HG03064 (cell line): ENCODE measurements around the gene DCST2.
"Not testable (repeated sequence)": the region's sequence is repeated elsewhere in the genome, so short reads cannot be mapped to it uniquely, and the experiment has no call there.

Experiments
- ATAC-seq: cut with Tn5 transposase; IDR thresholded peaks from one replicate; pipeline ENCODE4 v1.9.1; 2021; ENCODE audit warnings: low read depth; ENCODE audit not compliant: unreplicated experiment

The DCST2 gene

DNA sequence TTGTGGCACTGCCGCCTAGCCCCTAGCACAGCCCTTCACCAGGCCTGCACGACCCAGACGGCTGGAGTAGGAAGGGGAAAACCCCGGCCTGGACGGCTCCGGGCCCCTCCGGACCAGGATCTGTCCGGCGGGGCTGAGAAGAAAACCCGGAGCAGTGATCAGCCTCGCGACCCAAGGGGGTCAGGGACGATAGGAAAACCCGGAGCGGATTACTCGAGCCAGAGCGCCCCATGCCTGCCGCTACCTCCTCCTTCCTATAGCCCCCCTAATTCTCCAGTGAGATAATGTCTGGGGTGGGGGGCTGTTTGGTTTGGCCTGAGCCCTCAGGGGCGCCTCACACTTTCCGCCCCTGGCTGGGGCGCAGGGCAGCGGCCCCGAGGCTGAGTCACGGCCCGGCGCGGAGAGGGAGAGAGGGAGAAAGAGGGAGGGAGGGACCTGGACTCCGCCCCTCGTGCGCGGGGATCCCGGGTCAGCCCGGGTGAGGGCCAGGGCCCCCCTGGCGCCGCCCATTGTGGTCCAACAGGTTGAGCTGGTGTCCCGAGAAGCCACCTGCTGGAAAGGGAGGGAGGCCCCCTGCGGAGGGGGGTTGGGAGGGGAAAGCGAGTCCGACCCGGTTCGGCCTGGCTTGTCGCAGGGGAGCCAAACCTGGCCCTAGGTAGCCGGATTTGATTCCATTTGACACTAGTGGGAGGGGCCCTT is 32.7 kb downstream of the DCST2 start:
- peak; percentile 45 for ATAC-seq

DNA sequence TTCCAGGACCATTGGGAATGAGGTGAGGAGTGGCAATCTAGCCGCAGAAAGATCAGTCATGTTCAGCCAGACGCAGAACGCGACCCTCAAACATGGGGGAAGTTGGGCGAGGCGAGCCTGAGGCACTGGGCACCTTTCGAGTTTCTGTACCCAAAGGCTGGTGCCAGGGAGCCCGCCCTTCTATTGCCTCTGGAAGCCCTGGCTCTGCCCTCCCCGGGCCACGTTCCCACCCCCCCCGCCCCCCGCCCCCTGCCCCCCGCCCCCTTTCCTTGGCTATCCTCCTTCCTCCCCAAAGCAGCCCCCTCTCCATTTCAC is 33.2 kb downstream of the DCST2 start:
- no peak for ATAC-seq

DNA sequence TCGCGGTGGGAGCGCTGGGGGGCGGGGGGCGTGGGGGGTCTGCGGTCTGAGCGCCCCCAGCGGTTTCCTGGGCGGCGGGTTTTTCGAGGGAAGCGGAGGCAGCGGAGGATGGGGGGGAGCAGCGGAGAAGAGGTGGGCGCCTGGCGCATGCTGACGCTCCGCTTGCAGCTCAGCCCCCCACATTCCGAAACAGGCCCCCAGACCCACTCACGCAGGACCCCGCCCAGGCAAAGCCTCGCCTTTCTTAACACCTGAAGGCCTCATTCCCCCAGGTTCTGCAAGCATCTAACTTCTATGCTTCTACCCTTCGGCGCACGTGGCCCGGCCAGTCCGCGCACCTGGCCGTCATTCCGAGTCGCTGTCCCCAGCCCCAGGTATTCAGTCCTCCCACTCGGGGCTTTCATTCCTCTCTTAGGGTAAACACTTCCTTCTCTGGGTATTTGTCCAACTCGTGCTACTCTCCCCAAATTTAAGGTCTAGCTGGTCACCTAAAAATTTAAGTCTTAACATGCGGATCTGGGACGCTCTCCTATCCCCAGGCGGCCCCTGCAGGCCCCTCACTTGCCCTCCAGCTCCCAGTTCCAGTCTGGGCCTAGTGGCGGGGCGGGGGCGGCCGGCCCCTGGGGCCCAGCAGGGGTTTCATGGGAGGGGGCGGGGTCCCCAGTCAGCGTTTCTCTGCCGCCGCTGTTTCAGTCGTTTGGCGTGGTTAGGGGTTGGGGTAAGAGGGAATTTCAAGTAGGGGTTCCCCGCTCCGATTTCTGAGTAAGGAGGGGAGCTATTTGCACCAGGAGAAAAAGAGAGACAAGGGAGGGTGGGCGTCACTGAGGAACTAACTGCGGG is 33.8 kb downstream of the DCST2 start:
- ATAC-seq: no peak

DNA sequence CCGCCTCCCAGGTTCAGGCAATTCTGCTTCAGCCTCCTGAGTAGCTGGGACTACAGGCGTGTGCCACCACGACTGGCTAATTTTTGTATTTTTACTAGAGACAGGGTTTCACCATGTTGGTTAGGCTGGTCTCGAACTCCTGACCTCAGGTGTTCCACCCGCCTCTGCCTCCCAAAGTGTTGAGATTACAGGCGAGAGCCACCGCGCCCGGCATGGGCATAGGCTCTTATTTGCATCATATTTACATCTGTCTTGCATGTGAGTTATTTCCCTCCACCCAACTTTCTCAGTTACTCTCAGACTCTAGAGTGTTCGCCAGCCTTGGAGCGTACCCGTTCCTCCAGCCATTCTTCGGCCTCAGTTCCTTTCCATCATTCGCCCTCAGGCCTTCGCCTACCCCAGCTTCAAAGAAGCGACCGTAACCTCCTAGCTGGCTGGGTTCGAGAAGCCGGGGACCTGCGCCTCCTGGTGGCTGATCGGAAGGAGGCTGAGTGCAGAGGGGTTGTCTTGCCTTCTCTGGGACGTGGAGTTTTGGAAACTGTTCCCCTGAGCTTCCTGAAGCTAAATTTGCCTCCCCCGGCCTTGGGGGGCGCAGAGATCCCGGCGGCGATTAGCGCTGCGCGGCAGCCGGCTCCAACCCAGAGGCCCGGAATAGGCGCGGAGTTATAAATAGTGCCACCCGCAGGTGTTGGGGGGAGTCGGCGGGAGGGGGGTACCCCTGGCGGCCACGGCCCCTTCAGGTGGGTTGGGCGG is 34.6 kb downstream of the DCST2 start:
- ATAC-seq: no peak

DNA sequence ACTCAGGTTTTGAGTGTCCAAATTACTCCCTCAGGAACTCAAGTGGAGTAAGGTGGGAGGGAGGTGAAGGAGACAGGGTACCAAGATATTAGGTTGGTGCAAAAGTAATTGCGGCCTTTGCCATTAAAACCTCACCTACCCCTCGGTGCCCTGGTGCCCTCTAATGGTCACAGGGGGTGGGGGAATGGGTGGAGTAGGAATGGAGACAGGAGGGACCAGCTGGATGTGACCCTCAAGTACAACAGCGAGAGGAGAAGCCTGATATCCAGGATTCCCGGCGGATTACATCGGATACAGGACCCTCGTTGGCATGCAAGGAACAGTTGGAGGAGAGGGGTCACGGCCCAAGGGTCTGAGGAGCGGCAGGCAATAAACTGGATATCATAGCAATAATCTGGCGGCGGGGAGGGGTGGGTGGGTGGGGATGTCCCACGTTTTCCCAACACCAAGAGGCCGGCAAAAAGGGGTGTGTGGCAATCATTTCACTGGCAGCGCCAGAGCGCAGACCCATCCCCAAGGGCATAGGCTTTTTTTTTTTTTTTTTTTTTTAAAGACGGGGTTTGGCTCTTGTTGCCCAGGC is 35.3 kb downstream of the DCST2 start:
- no peak for ATAC-seq

DNA sequence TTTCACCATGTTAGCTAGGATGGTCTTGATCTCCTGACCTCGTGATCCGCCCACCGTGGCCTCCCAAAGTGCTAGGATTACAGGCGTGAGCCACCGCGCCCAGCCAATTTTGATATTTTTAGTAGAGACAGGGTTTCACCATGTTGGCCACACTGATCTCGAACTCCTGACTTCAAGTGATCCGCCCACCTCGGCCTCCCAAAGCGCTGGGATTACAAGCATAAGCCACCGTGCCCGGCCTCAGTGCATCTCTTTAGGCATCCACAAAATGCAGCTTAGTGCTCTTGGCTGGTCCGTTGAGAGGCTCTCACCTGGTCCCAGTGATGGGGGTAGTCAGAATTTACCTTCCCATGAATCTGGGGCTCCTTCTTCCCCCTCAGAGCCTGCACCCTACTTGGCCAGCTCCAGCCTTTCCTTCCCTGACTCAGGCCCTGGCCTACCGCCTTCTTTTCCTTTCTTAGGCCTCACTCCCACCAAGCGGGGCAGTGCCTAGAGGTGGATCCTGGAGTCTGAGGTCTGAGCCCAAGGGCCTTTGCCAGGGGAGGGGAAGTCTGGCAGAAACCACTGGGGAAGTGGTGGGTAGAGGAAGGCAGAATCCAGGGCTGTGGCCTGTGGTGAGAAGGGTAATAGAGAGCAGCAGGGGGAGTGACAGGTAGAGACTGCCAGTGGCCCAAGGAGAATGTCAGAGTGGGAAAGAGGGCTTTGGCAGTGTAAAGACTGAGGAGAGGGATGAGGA is 36.4 kb downstream of the DCST2 start:
- no peak for ATAC-seq

DNA sequence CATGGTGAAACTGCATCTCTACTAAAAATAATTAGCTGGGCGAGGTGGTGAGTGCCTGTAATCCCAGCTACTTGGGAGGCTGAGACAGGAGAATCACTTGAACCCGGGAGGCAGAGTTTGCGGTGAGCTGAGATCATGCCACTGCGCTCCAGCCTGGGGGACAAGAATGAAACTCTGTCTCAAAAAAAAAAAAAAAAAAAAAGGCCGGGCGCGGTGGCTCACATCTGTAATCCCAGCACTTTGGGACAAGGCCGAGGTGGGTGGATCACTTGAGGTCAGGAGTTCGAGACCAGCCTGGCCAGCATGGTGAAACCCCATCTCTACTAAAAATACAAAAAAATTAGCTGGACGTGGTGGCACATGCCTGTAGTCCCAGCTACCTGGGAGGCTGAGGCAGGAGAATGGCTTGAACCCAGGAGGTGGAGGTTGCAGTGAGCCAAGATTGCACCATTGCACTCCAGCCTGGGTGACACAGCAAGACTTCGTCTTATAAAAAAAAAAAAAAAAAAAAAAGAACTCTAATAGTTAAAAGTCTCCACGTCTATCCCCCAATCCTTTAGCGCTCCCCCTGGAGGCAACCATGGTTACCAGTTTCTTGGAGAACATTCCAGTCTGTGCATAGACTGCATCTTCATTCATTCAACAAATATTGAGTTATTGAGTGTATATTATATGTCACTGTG is 38.1 kb downstream of the DCST2 start:
- not testable (repeated sequence) for ATAC-seq

DNA sequence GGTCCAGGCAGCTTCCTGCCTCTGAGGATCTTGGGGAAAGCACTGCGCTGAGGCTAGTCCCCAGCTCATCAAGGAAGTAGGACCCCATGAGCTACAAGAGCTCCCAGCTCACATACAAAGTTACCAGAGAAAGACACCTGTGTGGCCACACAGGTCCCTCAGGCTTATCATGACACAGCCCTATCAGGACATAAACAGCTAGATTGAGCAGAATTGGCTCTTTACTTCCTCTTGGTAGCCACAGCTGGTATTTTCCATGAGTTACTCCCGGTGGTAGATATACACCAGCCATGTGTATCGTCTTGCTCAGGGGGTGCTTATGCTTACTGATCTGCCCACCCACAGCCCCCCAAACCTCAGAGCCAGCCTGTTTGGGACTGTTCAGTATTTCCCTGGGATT is 39.0 kb downstream of the DCST2 start:
- no peak for ATAC-seq

DNA sequence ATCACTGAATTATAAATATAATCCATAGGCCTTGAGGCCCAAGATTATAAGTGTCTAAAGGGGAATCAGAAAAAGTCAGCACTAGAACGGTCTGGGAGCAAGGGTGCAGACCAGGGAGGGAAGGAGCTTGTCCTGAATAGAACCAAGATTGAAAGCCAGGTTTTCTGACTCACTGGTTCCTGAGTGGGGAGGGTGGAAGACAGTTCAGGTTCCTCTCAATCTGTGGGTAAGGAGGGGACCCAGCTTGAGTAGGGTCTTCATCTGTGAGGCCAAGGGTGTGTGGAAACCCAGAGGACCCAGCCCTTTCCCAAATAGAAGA is 39.4 kb downstream of the DCST2 start:
- ATAC-seq: no peak

DNA sequence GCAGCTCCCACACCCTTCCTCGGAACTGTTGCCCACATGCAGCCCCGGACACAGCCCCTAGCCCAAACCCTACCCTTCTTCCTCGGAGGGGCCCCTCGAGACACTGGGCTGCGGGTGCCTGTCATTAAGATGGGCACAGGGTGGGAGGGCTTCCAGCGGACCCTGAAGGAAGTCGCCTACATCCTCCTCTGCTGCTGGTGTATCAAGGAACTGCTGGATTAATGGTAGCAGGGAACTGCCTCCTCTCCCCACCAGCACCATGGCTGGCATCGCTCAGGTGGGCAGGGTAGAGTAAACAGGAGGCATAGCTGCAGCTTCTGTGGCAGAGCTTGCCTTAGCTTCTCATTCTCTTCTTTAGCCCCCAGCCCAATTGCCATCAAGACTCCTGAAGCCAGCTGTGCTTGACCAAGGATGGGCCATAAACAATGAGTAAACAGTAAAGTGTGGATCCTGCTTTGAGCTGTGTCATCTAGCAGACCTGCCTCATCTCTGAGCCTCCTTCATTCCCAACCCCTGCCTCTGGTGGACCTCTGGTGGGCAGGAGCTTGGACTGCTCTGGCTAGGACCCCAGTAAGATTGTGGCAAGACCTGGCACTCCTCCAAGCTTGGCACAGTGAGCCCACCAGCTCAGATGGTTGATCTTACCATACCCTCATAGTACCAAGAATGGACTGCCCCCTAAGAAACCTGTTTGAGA is 39.9 kb downstream of the DCST2 start, which contains the start of gene LENEP:
TSS of gene LENEP (plus strand) at position 15 of the 697 bp plus-strand sequence. CDS start at position 37, 22 bp downstream.
- ATAC-seq: no peak

DNA sequence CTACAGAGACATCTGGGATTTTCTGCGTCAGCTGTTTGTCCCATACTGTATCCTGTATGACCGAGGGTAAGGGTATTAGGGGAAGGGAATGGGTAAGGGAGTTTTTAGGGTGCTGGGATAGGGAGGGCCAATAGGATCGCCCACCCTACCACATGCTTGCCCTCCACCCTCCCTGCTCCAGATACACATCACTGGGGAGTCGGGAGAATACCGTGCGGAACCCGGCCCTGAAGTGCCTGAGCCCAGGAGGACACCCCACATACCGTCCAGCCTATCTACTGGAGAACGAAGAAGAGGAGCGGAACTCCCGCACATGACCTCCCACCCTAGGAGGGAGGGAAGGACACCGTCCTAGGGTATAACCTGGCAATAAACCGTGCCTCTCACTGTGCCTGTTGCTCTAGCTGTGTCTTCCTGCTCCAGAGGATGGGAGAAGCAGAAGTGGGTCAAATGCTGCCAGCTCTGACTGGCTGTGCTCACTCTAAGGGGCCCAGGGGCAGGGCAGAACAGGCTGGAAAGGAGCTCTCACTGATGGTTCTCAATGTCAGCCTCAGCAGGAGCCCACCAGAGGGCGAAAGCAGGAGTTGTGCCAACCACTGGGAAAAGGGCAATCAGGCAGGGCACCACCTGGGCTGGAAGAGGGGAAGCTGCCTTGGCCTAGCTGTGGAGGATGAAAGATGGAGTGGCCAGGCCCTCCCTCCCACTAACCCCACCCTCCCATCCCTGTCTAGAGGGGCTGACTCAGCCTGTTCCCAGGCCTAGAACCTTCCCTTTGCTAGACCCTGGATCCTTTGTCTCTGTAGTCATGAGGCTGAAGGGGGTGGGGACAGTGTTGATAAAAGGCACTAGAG is 40.6 kb downstream of the DCST2 start:
- no peak for ATAC-seq

DNA sequence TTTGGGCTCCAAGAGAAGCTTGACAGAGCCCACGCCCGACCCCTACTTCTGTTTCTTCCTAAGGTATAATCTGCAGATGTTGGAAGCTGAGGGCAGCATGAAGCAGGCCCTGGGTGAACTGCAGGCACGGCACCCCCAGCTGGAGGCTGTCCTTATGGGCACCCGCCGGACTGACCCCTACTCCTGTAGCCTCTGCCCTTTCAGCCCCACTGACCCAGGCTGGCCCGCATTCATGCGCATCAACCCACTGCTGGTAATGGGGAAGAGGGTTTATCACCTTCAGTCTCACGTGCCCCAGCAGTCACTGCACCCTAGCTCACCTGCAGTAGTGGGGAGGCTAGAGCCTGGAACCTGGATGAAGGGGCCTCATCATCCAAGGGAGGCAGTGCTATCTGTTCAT is 43.3 kb downstream of the DCST2 start:
- no peak for ATAC-seq

DNA sequence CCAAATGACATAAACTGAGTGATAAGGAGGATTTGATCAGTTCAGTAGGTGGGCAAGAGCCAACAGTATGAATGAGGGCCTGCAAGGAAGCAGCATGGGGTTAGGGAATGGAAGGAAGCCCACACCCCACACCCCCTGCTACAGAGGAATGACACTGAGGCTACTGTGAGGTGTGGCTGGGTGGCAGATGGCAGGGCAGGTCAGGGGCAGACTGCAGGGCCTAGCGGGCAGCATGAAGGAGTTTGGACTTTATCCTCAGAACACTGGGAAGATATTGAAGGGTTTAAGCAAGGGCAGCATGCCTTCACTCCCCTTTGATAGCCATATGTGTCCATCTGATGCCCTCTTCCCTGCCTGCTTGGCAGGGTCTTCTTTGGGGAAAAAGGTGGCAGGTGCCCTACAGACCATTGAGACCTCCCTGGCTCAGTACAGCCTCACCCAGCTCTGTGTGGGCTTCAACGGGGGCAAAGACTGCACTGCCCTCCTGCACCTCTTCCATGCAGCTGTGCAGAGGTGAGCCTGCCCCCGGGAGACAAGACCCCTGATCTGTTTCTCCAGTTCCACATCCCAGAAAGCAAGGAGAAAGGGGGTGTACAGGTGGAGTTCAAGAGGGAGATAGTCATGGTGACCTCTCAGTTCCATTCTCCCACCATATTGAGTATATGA is 44.3 kb downstream of the DCST2 start:
- no peak for ATAC-seq

DNA sequence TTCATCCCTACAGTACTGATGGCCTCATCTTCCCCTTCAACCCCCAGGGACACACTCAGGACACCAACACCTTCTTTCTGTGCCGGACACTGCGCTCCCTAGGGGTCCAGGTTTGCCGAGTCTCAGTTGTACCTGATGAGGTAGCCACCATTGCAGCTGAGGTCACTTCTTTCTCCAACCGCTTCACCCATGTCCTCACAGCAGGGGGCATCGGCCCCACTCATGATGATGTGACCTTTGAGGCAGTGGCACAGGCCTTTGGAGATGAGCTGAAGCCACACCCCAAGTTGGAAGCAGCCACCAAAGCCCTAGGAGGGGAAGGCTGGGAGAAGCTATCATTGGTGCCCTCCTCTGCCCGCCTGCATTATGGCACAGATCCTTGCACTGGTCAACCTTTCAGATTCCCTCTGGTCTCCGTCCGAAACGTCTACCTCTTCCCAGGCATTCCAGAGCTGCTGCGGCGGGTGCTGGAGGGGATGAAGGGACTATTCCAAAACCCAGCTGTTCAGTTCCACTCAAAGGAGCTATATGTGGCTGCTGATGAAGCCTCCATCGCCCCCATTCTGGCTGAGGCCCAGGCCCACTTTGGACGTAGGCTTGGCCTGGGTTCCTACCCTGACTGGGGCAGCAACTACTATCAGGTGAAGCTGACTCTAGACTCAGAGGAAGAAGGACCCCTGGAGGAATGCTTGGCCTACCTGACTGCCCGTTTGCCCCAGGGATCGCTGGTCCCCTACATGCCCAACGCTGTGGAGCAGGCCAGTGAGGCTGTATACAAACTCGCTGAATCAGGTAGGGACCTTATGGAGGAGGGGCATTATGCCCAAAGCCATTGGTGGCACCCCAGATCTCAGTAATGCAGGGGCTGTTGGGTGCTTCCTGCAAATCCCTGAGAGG is 45.3 kb downstream of the DCST2 start:
- ATAC-seq: no peak

DNA sequence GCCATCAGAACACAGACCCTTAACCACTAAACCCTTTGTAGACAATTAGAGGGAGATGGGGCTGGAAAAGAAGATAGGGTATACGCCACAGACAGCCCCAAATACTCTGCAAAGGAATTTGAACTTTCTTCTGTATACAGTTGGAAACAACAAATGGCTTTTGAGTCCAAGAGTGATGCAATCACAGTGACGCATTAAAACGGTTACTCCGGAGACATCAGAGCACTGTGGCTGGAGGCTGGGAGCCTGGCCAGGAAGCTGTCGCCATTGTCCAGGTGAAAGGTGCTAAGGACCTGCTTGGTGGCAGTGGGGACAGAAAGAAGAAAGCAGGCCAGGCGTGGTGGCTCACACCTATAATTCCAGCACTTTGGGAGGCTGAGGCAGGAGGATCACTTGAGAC is 46.3 kb downstream of the DCST2 start:
- no peak for ATAC-seq

DNA sequence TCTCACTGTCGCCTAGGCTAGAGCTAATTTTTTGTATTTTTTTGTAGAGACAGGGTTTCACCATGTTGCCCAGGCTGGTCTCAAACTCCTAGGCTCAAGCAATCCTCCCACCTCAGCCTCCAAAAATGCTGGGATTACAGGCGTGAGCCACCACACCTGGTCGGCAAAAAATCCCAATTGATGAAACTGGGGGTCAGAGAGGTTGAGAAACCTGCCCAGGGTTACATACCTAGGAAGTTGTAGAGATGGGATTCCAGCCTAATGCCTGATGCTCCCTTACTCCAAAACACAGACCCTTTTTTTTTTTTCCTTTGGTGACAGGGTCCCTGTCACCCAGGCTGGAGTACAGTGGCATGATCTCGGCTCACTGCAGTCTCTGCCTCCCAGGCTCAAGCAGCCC is 46.8 kb downstream of the DCST2 start:
- ATAC-seq: not testable (repeated sequence)
